Activated CD4-positive, CD25-positive, alpha-beta regulatory T cell (primary cell): ENCODE data around the gene HP.
"Not testable (repeated sequence)": the region's sequence is repeated elsewhere in the genome, so short reads cannot be mapped to it uniquely, and the experiment has no call there.

ENCODE experiments used
- DNase-seq, 4 experiments: peaks; one replicate each; lab custom pipeline; 2025; lab: John Stamatoyannopoulos, UW

Gene HP

DNA sequence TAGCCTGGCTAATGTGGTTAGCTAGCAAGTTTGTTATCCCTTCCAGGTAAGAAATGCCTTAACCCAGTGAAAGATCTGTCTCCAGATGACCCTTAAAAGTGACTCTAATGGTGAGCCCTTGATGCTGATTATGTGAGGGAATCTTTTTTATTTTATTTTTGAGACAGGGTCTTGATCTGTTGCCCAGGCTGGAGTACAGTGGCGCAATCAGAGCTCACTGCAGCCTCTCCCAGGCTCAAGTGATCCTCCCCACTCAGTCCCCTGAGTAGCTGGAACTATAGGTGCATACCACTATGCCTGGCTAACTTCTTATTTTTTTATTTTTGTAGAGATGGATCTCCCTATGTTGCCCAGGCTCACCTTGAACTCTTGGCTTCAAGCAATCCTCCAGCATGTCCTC, 10.8 kb upstream of the HP start:
- DNase-seq: no peak

GRCh38 chr16:72044296-72044695, 10.0 kb upstream of the HP start:
- no peak for DNase-seq

DNA sequence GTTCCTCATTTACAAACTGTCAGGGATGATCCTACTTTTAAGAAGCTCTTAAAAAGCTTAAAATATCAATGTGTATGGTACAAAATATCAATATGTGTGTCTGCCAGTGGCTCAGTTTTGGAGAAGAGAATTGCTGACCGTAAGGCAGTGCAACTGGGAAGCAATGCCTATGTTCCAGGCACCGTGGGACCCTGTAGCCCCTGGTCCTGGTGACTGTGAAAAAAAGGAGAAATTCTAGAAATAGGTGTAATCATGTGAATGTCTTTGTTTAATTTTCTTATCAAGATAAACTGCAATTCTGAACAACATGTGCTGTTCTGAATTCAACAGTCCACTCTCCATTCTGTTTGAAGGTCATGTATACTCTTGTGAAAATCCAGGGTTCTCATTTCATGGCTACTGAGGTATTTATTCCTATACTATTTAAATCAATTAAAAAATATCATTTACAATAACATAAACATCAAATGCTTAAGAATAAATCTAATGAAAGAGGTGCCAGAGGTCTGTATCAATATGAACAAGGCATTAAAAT, 9.4 kb upstream of the HP start:
- DNase-seq: no peak

- DNase-seq: no peak
These were observed 5.2 kb upstream of the HP start for GRCh38 chr16:72049110-72049509.

DNA sequence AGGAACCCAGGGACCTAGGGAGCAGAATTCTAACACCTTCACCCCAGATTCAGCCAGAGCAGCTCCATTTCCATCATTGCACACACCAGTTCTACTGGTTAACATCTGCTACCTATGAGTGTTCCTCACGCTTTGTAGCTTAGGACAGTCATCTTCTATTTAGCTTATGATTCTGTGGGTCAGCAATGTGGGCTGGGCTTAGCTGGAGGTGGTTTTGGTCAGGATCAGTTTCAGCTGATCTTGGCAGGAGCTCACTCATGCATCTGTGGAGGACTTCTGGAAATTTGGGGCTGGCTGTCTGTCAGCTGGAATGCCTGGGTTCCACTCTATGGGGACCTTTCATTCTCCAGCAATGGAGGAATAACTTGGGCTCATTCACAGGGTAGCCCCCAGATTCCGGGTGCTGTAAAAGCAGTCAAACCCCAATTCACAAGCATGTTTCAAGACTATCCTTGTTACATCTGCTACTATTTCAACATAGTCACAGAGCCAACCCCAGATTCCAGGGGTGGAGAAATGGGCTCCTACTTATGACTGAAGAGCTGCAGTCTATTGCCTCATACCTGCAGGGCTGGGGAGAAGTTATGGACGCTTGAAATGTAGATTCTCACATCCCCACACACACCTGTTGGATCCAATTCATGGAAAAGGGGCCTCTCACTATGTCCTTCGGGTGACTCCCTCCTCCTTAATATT, 3.4 kb upstream of the HP start:
- no peak for DNase-seq

DNA sequence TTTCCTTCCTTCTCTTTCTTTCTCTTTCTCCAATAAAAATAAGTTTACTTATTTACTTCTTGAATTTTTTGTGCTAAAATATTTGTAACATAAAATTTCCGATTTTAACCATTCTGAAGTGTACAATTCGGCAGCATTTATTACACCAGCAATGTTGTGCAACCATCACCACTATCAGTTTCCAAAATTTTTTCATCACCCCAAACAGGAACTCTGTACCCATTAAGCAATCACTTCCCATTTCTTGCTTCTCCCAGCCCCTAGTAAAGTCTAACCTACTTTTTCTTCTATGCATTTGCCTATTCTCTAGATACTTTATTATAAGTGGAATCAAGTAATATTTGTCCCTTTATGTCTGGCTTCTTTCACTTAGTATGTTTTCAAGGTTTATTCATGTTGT, 2.5 kb upstream of the HP start:
- no peak for DNase-seq

DNA sequence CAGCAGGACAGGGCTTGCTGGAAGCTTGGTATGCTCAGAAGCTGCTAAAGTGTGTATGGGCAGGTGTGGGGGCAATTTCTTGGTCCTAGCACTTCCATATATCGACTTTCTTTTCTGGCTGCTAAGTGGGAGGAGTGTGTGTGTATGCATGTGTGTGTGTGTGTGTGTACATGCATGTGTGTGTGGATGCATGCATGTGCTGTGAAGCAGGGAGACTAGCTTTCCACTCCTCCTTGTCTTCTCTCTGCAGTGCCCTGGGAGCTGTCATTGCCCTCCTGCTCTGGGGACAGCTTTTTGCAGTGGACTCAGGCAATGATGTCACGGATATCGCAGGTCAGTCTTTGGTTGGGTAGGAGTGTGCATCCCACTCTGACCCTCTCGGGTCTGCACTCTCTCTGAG, 1.6 kb downstream of the HP start:
- no peak for DNase-seq

DNA sequence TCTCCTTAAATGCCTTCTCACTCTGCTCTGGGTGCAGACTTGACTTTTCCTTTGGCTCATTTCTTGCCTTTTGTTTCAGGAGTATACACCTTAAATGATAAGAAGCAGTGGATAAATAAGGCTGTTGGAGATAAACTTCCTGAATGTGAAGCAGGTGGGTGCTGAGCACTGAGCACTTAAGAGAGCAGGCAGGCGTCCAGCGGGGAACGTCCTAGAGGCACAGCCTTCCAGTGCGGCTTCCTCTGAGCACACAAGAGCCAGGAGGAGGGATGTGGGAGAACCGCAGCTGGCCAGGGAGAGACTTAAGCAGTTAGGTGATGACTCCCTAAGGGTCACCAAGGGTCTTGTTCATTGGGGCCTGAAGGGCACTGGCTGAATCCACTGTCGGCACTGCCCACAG, 3.0 kb downstream of the HP start:
- DNase-seq: not testable (repeated sequence)

DNA sequence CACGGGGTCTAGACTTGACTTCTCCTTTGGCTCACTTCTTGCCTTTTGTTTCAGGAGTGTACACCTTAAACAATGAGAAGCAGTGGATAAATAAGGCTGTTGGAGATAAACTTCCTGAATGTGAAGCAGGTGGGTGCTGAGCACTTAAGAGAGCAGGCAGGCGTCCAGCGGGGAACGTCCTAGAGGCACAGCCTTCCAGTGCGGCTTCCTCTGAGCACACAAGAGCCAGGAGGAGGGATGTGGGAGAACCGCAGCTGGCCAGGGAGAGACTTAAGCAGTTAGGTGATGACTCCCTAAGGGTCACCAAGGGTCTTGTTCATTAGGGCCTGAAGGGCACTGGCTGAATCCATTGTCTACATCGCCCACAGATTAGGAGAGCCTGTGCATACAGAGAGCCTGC, 4.8 kb downstream of the HP start:
- DNase-seq: not testable (repeated sequence)

DNA sequence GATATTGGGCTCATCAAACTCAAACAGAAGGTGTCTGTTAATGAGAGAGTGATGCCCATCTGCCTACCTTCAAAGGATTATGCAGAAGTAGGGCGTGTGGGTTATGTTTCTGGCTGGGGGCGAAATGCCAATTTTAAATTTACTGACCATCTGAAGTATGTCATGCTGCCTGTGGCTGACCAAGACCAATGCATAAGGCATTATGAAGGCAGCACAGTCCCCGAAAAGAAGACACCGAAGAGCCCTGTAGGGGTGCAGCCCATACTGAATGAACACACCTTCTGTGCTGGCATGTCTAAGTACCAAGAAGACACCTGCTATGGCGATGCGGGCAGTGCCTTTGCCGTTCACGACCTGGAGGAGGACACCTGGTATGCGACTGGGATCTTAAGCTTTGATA, 6.1 kb downstream of the HP start:
- no peak for DNase-seq

DNA sequence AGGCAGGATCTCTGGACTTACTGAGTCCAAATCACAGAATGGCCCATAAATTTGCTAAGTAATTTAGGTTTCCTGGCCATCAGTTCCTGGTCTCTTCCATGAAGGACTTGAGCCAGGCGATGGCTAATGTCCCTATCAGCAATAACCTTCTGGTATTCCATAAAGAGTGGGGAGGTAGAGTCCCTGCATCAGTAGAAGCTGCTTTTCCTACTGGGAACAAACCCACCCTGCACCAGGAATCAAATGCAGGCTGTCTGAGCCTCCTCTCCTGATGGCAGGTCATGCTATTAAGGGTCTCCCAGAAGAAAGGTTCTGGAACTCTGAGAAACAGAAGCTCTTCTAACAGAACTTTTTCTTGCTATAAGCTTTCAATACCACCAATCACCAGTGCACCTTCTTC, 7.3 kb downstream of the HP start:
- no peak for DNase-seq

DNA sequence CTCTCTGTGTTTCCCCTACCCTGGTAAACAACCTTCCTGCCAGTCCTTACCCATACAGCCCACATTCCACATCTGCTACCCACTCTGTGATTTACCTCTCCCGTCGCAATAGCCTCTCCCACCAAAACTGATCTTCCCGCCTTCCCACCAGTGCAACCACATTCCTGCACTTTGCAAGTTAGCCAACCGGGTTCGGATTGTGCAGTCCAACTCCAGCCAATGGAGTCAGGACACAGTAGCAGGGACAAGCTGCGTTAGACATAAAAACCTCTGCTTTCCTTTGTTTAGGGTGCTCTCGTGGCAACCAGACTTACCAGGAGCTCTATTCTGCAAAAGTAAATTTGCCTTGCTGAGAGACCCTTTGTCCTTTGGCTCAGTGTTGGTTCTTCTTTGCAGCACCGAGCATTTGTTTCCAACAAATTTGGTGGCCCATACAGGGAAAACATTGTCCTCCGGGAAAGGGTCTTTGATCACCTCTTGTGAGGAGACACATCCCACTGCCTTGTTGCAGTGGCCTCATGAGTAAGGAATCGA, 10.1 kb downstream of the HP start:
- no peak for DNase-seq

DNA sequence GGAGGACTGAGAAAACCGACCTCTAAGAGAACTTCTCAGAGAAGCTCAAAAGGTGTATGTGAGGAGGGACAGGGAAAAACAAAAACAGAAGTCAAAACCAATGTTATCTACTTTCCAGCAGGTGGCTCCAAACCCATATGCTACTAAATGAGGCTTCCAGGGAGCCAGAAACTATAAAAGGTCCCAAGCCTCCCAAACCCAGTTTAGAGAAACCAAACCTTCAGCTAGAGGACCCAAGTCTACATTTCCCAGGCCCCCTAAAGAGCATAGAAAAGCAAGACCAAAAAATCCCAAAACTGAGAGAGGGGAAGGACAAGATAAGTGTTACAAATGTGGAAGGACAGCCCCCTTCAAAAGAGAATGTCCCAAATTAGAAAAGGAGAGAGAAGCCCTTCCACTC, 12.4 kb downstream of the HP start:
- no peak for DNase-seq

DNA sequence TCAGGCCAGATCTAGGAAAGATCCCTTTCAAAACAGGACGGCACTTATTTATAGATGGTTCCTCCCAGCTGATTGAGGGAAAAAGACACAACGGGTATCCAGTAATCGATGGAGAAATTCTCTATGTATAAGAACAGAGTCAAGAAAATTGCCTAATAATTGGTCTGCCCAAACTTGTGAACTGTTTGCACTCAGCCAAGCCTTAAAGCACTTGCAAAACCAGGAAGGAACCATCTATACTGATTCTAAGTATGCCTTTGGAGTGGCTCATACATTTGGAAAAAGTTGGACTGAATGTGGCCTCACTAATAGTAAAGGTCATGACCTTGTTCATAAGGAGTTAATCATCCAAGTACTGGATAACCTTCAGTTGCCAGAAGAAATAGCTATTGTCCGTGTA, 14.6 kb downstream of the HP start:
- no peak for DNase-seq

- no peak for DNase-seq
These were observed 18.4 kb downstream of the HP start for GRCh38 chr16:72072514-72073342.

DNA sequence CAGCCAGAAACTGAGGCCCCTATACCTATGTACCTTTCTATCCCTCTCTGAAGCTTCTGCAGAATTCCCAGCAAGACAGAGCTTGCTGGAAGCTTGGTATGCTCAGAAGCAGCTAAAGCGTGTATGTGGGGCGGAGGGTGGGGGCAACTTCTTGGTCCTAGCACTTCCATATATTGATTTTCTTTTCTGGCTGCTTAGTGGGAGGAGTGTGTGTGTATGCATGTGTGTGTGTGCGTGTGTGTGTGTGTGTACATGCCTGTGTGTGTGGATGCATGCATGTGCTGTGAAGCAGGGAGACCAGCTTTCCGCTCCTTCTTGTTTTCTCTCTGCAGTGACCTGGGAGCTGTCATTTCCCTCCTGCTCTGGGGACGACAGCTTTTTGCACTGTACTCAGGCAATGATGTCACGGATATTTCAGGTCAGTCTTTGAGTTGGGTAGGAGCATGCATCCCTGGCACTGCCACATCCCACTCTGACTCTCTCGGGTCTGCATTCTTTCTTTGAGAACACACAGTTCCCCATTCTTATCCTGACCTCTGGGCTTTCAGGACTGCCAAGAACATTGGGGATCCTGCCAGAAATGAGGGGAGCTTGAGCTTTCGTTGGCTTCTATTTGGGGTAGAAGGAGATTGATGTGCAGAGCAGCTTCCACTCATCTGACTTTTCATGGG, 19.4 kb downstream of the HP start:
- DNase-seq: no peak

DNA sequence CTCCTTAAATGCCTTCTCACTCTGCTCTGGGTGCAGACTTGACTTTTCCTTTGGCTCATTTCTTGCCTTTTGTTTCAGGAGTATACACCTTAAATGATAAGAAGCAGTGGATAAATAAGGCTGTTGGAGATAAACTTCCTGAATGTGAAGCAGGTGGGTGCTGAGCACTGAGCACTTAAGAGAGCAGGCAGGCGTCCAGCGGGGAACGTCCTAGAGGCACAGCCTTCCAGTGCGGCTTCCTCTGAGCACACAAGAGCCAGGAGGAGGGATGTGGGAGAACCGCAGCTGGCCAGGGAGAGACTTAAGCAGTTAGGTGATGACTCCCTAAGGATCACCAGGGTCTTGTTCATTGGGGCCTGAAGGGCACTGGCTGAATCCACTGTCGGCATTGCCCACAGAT, 20.8 kb downstream of the HP start:
- not testable (repeated sequence) for DNase-seq

GRCh38 chr16:72076991-72077706, 22.8 kb downstream of the HP start:
- not testable (repeated sequence) for DNase-seq

DNA sequence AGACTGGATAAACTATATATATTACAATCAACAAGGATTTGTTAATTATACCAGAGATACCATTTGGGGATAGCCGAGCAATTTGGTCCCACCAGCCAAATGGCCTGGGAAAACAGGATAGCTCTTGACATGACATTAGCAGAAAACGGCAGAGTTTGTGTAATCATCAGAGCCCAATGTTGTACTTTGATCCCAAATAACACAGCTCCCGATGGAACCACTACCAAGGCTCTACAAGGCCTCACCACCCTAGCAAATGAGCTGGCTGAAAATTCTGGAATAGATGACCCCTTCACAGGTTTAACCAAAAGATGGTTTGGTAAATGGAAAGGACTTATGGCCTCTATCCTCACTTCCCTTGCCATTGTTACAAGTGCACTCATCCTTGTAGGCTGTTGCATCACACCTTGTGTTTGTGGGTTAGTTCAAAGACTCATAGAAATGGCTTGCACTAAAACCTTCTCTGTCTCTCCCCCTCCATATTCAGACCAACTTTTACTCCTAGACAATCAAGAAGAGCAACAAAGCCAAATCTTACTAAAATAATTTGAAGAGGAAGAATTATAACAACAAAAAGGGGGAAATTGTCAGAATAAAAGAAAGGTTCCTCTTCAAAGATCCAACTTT, 29.6 kb downstream of the HP start:
- DNase-seq: no peak

DNA sequence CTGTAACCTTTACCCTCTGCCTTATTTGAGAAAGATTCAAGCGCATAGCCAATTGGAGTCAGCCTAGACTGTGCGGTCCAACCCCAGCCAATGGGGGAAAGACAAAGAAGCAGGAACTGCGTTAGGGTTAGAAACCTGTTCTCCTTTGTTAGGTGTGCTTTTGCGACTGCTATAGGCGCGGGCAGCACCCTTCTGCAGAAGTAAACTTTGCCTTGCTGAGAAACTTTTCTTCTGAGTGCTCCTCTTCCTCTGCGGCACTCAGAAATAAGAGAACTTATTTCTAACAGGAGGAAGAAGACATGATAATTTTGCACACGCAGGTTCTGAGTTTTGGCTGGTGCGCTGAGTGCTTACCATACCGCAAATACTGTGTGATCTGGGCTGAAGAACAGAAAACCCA, 30.1 kb downstream of the HP start:
- DNase-seq: no peak

DNA sequence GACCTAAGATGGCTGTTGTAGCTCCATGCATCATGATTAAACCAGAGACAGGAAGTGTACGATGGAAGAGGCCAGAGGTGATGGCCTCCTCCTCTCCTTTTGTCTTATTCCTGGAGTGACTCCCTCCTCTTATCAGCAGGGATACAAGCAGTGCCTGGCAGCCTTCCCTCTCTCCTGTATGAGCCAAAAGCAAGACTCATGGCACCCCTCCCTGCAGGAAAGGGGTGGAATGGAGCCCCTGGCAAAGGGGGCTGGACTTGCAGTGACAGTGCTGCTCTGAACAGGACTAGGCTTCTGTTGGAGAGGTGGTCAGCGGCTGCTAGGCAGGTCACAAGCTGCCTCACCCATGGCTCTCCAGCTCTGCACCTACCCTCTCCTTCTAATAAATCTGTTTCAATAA, 30.7 kb downstream of the HP start:
- no peak for DNase-seq
